Large intestine (tissue), 3 donors: ENCODE results near the gene DEXI. TPM values are rescaled to one million over a fixed set of nuclear protein-coding genes. Genes with fewer than 3 reads are reported as not detected.
A peak's percentile ranks its signal among the peaks of the same experiment; 100 is the strongest.

ENCODE experiments used
- DNase-seq, 2 donors: peaks; one replicate each; pipeline versions ENCODE4 v3.0.0 to v3.0.0-alpha.2; 2013
- H3K27ac ChIP-seq: one replicate; pipeline ENCODE4 v1.5.1; 2013; ENCODE audit warnings: low read length
- H3K27me3 ChIP-seq: 2 replicates; pipeline ENCODE4 v1.6.1; 2013; ENCODE audit warnings: low read length; ENCODE audit not compliant: control insufficient read depth, insufficient read depth
- H3K36me3 ChIP-seq: 2 replicates; pipeline ENCODE4 v1.6.1; 2013; ENCODE audit warnings: low read length; ENCODE audit not compliant: control insufficient read depth, insufficient read depth
- H3K4me1 ChIP-seq: one replicate; pipeline ENCODE4 v1.6.1; 2013; ENCODE audit warnings: low read length; ENCODE audit not compliant: control insufficient read depth, insufficient read depth
- H3K4me3 ChIP-seq: one replicate; pipeline ENCODE4 v1.5.1; 2013; ENCODE audit warnings: low read length
- H3K9me3 ChIP-seq: one replicate; pipeline ENCODE4 v1.6.1; 2013; ENCODE audit warnings: mild to moderate bottlenecking, low read depth, low read length, moderate library complexity; ENCODE audit not compliant: control insufficient read depth
- WGBS: methylation state at CpG from one replicate; pipeline ENCODE4 v1.1.5; 2013; ENCODE audit warnings: low lambda C conversion rate; ENCODE audit not compliant: insufficient coverage; 5-methylcytosine and 5-hydroxymethylcytosine counted together
- polyA plus RNA-seq: library from polyadenylated mRNA; unstranded; fragments of 120-200 nt; gene quantifications from one replicate; pipeline ENCODE4 v1.2.1, GENCODE V29; 2013

Gene DEXI
- polyA plus RNA-seq, 1 donor, result 31.8 TPM

GRCh38 chr16:10895053-10895946 is 47.0 kb downstream of the DEXI start:
- H3K27ac ChIP-seq, result no peak overlapping the region
- no peaks in the 10 kb centered on the region for H3K27me3 ChIP-seq
- no peaks in the 10 kb centered on the region for H3K36me3 ChIP-seq
- H3K4me3 ChIP-seq, result no peak overlapping the region
- H3K9me3 ChIP-seq, result no peaks in the 10 kb centered on the region
- no CpG with 5 or more reads among the region's 17 CpGs for WGBS
- DNase-seq, result peak in 1 of 2 donors; percentile 34
- H3K4me1 ChIP-seq, result no peaks in the 10 kb centered on the region

GRCh38 chr16:10892782-10893318 is 49.4 kb downstream of the DEXI start:
- Histone ChIP-seq H3K27me3 (peaks cover 4% of the 10 kb centered on the region), H3K9me3 (no peaks in the 10 kb centered on the region), H3K36me3 (no peaks in the 10 kb centered on the region), H3K4me1 (no peaks in the 10 kb centered on the region), H3K4me3 (no peak overlapping the region), H3K27ac (no peak overlapping the region)
- DNase-seq, result no peak
- no CpG with 5 or more reads among the region's 5 CpGs for WGBS

GRCh38 chr16:10889855-10890254 is 52.4 kb downstream of the DEXI start:
- Histone ChIP-seq H3K4me1 (no peaks in the 10 kb centered on the region), H3K27me3 (peaks cover 4% of the 10 kb centered on the region), H3K27ac (no peak overlapping the region), H3K36me3 (no peaks in the 10 kb centered on the region), H3K4me3 (no peak overlapping the region), H3K9me3 (no peaks in the 10 kb centered on the region)
- DNase-seq, result no peak
- WGBS, result no CpG with 5 or more reads among the region's 4 CpGs

GRCh38 chr16:10888320-10888937 is 53.8 kb downstream of the DEXI start:
- Histone ChIP-seq H3K27ac (no peak overlapping the region), H3K27me3 (peaks cover 4% of the 10 kb centered on the region), H3K9me3 (no peaks in the 10 kb centered on the region), H3K4me1 (peaks cover 3% of the 10 kb centered on the region), H3K4me3 (no peak overlapping the region), H3K36me3 (no peaks in the 10 kb centered on the region)
- no CpG with 5 or more reads among the region's 10 CpGs for WGBS
- no peak for DNase-seq

- Histone ChIP-seq H3K4me3 (no peak overlapping the region), H3K27ac (no peak overlapping the region), H3K36me3 (no peaks in the 10 kb centered on the region), H3K4me1 (peaks cover 7% of the 10 kb centered on the region), H3K9me3 (no peaks in the 10 kb centered on the region), H3K27me3 (peaks cover 8% of the 10 kb centered on the region)
- WGBS, result no CpG with 5 or more reads among the region's 6 CpGs
- peak in 1 of 2 donors; percentile 14 for DNase-seq
These were observed 57.0 kb downstream of the DEXI start for GRCh38 chr16:10885246-10885645.

- WGBS, result no CpG with 5 or more reads among the region's 7 CpGs
- Histone ChIP-seq H3K4me1 (peaks cover 20% of the 10 kb centered on the region), H3K27me3 (peaks cover 26% of the 10 kb centered on the region), H3K36me3 (no peaks in the 10 kb centered on the region), H3K9me3 (no peaks in the 10 kb centered on the region), H3K4me3 (no peak overlapping the region), H3K27ac (no peak overlapping the region)
- peak; percentile 80 to 88 for DNase-seq
These were observed 59.3 kb downstream of the DEXI start for GRCh38 chr16:10883004-10883403.

GRCh38 chr16:10881479-10882030 is 60.7 kb downstream of the DEXI start:
- 100% methylated on average over 1 of the region's 7 CpGs for WGBS
- H3K4me1 ChIP-seq, result peaks cover 20% of the 10 kb centered on the region
- H3K9me3 ChIP-seq, result no peaks in the 10 kb centered on the region
- no peak overlapping the region for H3K27ac ChIP-seq
- DNase-seq, result no peak
- no peaks in the 10 kb centered on the region for H3K36me3 ChIP-seq
- H3K4me3 ChIP-seq, result no peak overlapping the region
- peaks cover 40% of the 10 kb centered on the region for H3K27me3 ChIP-seq

GRCh38 chr16:10880594-10881452 is 61.4 kb downstream of the DEXI start:
- no peak overlapping the region for H3K27ac ChIP-seq
- H3K4me1 ChIP-seq, result peaks cover 20% of the 10 kb centered on the region
- H3K36me3 ChIP-seq, result no peaks in the 10 kb centered on the region
- peaks cover 40% of the 10 kb centered on the region for H3K27me3 ChIP-seq
- no peak overlapping the region for H3K4me3 ChIP-seq
- no peaks in the 10 kb centered on the region for H3K9me3 ChIP-seq
- DNase-seq, result no peak
- WGBS, result no CpG with 5 or more reads among the region's 10 CpGs

GRCh38 chr16:10879681-10880589 is 62.3 kb downstream of the DEXI start:
- peak overlapping the region; percentile 36 for H3K4me3 ChIP-seq
- H3K4me1 ChIP-seq, result peaks cover 20% of the 10 kb centered on the region

More at GRCh38 chr16:10879681-10880589, 62.3 kb downstream of the DEXI start:
- Histone ChIP-seq H3K9me3 (no peaks in the 10 kb centered on the region), H3K27ac (no peak overlapping the region), H3K36me3 (no peaks in the 10 kb centered on the region), H3K27me3 (peaks cover 40% of the 10 kb centered on the region)
- no CpG with 5 or more reads among the region's 21 CpGs for WGBS
- no peak for DNase-seq
